ENCODE data around the gene KLHL29.

The KLHL29 gene

DNA sequence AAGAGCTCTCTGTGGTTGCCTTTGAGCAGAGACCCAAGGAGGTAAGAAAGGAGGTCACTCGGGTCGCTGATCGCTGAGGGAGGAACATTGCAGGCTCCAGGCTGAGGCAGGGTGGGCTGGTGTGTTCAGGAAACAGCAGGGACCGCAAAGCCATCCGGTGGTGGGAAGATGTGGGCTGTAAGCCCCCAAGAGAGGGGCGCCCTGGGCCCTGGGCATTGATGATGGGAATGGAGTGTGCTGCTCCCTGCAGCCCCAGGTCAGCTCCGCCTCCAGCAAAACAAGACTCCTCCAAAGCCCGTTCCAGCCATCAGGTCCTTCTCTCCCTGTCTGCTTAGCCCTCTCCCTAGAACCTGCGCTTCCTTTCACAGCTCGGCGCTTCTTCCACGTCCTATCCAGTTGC is 229.7 kb downstream of the KLHL29 start:
- no peak overlapping the region for H3K4me3 Mint-ChIP-seq
- H3K36me3 Mint-ChIP-seq = peaks cover 2 to 5% of the 10 kb centered on the region in 2 donors
- no peak for DNase-seq
- H3K9me3 Mint-ChIP-seq = peaks cover 6 to 7% of the 10 kb centered on the region in 2 donors
- peaks cover 29 to 52% of the 10 kb centered on the region in 2 donors for H3K27me3 Mint-ChIP-seq
- peaks cover 0 to 5% of the 10 kb centered on the region in 2 donors for H3K4me1 Mint-ChIP-seq
- peak in 1 of 2 donors; percentile 19 for ATAC-seq (replicated peaks)
- H3K27ac Mint-ChIP-seq = no peak overlapping the region

DNA sequence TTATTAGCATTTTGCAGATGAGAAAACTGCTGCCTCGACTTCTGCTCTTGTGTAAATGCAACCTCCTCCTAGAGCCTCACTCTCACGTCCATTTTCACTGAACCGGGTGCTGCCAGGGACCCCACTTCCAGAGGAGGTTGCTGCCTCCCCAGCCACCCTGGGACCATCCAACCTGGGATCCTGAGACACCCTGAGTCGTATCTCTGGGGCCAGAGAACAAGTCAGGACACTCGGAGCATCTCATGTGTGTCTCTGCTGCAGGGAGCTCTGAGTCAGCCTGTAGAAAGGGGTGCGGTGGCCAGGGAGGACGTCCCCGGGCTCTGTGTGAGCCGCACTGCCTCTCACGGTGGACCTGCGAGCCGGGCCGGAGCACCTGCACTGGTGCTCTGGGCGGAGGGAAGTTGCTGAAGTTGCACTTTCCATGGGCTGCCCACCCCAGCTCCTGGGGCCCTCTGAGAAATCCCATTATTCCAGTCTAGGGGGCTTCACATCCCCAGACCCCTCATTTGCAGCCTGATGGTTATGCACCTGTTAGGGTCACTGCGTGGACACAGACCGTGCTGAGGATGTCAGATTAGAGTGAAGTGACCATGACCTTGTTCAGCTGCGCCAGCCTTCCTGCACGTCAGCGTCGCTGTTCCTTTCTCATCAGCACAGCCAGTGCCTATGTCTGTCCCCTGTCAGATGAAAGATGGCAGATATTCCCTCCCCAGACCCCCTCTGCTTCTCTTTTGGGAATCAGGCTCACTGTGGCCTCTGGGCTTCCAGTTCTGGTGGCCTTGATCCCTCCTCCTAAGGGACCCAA is 230.4 kb downstream of the KLHL29 start:
- H3K9me3 Mint-ChIP-seq = peaks cover 4 to 7% of the 10 kb centered on the region in 2 donors
- H3K27me3 Mint-ChIP-seq = peaks cover 33 to 55% of the 10 kb centered on the region in 2 donors
- H3K36me3 Mint-ChIP-seq = peaks cover 2 to 5% of the 10 kb centered on the region in 2 donors
- H3K27ac Mint-ChIP-seq = no peak overlapping the region
- H3K4me3 Mint-ChIP-seq = no peak overlapping the region
- H3K4me1 Mint-ChIP-seq = peaks cover 0 to 5% of the 10 kb centered on the region in 2 donors
- no peak for DNase-seq
- ATAC-seq (replicated peaks) = no peak

DNA sequence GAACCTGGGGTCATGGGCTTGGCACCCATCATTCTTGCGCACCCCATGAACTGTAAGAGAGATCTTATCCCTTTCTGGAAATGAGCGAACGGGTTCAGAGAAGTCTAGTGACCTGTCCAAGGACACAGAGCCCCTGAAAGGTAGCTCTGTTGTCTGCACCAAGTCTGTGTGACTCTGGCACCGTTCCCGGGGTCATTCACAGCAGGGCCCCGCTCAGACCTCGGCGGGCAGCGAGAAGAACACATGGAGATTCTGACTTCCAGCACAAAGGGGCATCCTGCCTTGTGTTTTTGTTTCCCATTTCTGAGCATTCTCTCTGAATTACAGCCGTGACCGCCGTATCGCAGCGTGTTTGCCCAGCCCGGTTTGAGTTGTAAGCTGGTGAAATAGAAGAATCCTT is 231.7 kb downstream of the KLHL29 start:
- no peak for ATAC-seq (replicated peaks)
- Mint-ChIP-seq H3K9me3 (peaks cover 3 to 6% of the 10 kb centered on the region in 2 donors), H3K27ac (no peak overlapping the region), H3K4me1 (peaks cover 0 to 5% of the 10 kb centered on the region in 2 donors), H3K27me3 (peaks cover 31 to 53% of the 10 kb centered on the region in 2 donors), H3K4me3 (no peak overlapping the region), H3K36me3 (peaks cover 2 to 5% of the 10 kb centered on the region in 2 donors)
- no peak for DNase-seq

DNA sequence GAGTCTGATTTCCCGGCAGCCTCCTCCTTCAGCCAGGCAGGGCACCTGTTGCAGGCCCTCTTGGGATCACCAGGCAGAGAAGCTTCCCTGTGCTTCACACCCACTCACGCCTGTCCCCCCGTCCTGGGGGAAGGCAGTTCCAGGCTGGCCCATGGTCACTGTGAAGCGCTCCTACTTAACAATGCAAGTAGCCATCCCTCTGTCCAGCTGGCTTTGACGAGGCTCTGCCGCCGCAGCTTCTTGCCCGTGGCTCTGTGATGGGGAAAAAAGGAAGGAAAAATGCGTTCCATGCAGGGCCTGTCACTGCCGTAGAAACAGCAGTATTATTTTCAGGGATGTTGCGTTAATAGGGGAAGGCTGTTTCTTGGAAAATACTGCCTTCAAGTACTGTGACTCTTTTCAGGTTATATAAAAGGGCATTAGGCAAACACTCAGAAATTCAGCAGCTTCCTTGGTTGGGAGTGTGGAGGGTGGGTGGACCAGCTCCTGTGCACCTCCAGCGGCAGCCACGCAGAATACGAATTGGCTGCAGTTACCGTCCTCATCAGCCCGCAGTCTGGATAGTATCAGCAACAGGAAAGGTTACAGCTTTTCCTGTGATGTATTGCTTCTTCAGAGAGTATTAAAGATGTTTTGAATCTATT is 232.3 kb downstream of the KLHL29 start:
- Mint-ChIP-seq H3K4me3 (no peak overlapping the region), H3K27ac (no peak overlapping the region), H3K4me1 (peaks cover 0 to 5% of the 10 kb centered on the region in 2 donors), H3K27me3 (peaks cover 30 to 47% of the 10 kb centered on the region in 2 donors), H3K36me3 (no peaks in the 10 kb centered on the region), H3K9me3 (no peaks in the 10 kb centered on the region)
- DNase-seq (no peak), ATAC-seq (replicated peaks) (no peak)

DNA sequence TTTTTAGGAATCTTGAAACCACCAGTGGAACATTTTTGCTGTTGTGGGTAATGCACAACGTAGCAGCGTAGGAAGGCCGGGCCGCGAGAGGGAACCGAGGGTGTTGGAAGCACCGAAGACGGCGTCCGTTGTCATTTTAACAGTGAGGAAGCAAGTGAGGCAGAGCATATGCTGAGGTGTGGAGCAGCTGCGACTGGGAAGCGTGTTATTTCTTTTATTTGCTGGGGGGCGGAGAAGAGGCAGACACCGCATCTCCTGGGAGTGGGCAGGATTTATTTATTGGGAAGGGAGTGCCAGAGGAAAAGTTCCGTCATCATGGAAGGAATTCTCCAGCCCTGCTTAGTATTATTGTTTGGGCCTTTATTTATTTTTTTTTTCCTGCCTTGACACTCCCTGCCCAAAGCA is 232.8 kb downstream of the KLHL29 start:
- H3K9me3 Mint-ChIP-seq = no peaks in the 10 kb centered on the region
- no peak overlapping the region for H3K27ac Mint-ChIP-seq
- no peaks in the 10 kb centered on the region for H3K36me3 Mint-ChIP-seq
- DNase-seq (no peak), ATAC-seq (replicated peaks) (no peak)
- peaks cover 30 to 42% of the 10 kb centered on the region in 2 donors for H3K27me3 Mint-ChIP-seq
- H3K4me1 Mint-ChIP-seq = peaks cover 0 to 5% of the 10 kb centered on the region in 2 donors
- H3K4me3 Mint-ChIP-seq = no peak overlapping the region

DNA sequence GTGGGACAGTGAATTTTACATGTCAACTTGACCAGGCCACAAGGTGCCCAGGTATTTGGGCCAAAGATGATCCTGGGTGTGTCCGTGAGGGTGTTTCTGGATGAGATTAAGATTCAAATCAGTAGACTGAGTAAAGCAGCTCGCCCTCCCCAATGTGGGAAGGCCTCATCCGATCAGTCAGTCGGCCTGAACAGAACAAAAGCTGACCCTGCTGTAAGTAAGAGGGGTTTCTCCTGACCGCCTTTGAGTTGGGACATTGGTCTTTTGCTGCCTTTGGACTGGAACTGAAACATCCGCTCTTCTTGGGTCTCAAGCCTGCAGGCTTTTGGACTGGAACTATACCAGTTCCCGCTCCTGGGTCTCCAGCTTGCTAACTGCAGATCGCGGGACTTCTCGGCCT is 233.3 kb downstream of the KLHL29 start:
- no peak for DNase-seq
- Mint-ChIP-seq H3K4me3 (no peak overlapping the region), H3K4me1 (peaks cover 0 to 5% of the 10 kb centered on the region in 2 donors), H3K9me3 (peaks cover under 1 to 1% of the 10 kb centered on the region in 2 donors), H3K36me3 (no peaks in the 10 kb centered on the region), H3K27ac (no peak overlapping the region), H3K27me3 (peaks cover 30 to 39% of the 10 kb centered on the region in 2 donors)
- ATAC-seq (replicated peaks) = no peak

DNA sequence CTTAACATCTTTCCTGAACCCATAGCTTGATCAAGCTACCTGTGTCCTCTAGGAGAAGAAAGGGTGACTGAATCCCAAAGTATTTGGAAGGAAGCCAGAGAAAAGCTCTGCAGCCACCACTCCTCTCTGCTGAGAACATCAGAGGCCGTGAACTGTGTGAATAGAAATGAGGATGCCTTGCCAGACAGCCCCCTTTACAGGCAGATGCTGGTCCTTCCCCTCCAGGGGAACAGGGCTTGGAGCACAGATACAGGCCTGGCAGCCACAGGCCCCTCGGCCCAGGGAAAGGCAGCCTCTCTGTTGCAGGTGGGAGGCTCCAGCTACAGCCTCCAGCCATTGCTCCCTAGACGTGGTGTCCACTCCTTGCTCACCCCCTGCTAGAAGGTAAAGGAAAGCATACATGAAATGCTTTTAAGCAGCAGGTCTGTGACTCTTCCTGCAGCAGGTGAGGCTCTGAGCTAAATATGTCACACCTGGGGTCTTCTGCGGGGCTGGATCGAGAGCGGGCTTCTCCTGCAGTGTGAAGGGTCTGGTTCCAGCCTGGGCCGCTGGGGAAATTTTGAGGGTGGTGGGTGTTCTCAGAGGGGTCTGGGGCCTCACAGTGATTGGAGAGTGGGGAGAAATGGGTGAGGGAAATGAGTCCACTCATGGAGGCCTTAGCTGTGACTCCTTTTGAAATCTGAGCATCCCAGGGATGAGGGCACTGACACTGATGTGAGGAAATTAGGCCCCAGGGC is 234.0 kb downstream of the KLHL29 start:
- Mint-ChIP-seq H3K27me3 (peaks cover 35 to 37% of the 10 kb centered on the region in 2 donors), H3K4me1 (peaks cover 0 to 5% of the 10 kb centered on the region in 2 donors), H3K9me3 (peaks cover 7% of the 10 kb centered on the region in 2 donors), H3K4me3 (no peak overlapping the region), H3K27ac (no peak overlapping the region), H3K36me3 (no peaks in the 10 kb centered on the region)
- no peak for DNase-seq
- no peak for ATAC-seq (replicated peaks)

DNA sequence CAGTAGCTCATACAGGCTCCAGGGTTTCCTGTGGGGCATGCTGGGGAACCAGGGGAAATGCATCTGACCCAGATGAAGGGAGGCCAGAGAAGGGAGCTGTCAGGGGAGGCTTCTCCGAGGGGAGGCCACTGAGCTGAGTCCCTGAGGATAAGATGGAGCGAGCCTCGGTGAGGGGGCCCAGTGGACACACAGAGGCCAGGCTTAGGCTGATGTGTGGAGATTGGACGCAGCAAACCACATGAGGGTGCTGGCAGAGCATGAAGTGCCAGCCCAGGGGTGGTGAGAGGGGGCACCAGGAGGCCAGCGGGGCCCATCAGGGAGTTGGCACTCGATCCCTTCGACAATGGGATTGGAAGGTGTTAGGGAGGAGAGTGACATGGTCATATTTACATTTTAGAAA is 235.0 kb downstream of the KLHL29 start:
- no peak for ATAC-seq (replicated peaks)
- Mint-ChIP-seq H3K4me1 (peaks cover 0 to under 1% of the 10 kb centered on the region in 2 donors), H3K27ac (no peak overlapping the region), H3K4me3 (no peak overlapping the region), H3K36me3 (no peaks in the 10 kb centered on the region), H3K27me3 (peaks cover 27 to 28% of the 10 kb centered on the region in 2 donors), H3K9me3 (peaks cover 12 to 15% of the 10 kb centered on the region in 2 donors)
- no peak for DNase-seq

DNA sequence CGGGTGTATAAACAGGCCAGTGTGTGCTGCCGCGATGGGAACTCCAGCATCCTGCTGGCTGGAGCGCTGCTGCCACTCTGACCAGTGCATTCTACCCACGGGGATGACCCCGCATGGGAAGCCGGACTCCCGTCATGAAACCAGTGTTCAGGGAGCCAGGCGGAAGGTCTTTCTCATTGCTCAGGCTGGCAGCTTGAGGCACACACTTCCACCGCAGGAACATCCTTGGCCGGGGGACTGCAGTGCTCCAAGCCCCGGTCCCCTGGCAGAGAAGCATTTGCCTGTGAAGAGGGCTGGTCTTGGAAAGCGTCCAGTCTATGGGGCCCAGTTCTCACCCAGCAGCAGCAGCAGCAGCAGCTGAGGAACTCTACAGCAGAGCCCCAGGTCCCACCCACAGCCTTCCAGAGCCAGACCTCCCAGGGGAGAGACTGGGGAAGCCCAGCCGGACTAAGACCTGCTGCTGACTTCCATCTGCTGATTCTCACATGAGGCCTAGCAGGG is 235.9 kb downstream of the KLHL29 start:
- ATAC-seq (replicated peaks) (peak in 1 of 2 donors; percentile 33), DNase-seq (no peak)
- H3K4me1 Mint-ChIP-seq = no peaks in the 10 kb centered on the region
- peaks cover 18% of the 10 kb centered on the region in 2 donors for H3K27me3 Mint-ChIP-seq
- H3K36me3 Mint-ChIP-seq = no peaks in the 10 kb centered on the region
- H3K9me3 Mint-ChIP-seq = peaks cover 15 to 16% of the 10 kb centered on the region in 2 donors
- H3K27ac Mint-ChIP-seq = no peak overlapping the region
- H3K4me3 Mint-ChIP-seq = no peak overlapping the region

DNA sequence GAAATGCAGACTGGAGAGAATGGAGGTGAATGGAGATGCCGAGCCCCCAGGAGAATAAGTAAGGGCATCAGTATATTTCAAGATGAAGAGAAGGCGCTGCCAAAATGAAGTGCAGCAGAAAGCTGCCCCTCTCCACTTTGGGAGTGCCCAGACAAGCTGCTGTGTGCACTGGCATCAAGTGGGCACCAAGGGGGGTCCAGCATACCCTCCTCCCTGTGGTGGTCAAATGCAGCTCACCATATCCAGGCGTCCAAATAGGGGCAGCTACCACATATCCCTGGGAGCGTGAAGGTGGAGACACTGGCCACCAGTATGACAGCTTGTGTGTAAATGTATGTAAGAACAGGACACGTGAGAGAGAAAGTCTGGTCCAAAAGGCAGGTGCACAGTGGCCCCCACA is 236.6 kb downstream of the KLHL29 start:
- Mint-ChIP-seq H3K36me3 (no peaks in the 10 kb centered on the region), H3K4me3 (no peak overlapping the region), H3K27me3 (peaks cover 14 to 16% of the 10 kb centered on the region in 2 donors), H3K9me3 (peaks cover 15 to 16% of the 10 kb centered on the region in 2 donors), H3K4me1 (no peaks in the 10 kb centered on the region), H3K27ac (no peak overlapping the region)
- ATAC-seq (replicated peaks) = no peak
- no peak for DNase-seq

DNA sequence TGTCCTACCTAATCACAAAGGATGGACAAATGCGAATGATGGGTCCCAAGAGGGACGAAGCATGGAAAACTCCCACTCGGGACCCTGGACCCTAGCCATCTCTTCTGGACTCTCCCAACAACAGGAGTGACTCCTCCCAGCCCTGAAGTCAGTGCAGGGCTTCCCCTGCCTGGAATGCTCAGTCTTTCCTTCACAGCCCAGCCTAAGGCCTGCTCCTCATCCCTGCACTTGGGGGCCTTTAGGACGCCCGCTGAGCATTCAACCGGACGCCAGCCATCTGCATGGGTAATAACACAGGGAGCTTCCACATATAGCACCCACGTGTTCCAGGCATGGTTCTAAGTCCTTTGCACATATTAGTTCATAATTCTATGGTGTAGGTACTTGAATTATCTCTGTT is 237.5 kb downstream of the KLHL29 start:
- DNase-seq (no peak), ATAC-seq (replicated peaks) (no peak)
- H3K36me3 Mint-ChIP-seq = no peaks in the 10 kb centered on the region
- H3K27ac Mint-ChIP-seq = no peak overlapping the region
- H3K4me1 Mint-ChIP-seq = no peaks in the 10 kb centered on the region
- H3K4me3 Mint-ChIP-seq = no peak overlapping the region
- H3K27me3 Mint-ChIP-seq = peaks cover 15 to 16% of the 10 kb centered on the region in 2 donors
- peaks cover 15 to 16% of the 10 kb centered on the region in 2 donors for H3K9me3 Mint-ChIP-seq

DNA sequence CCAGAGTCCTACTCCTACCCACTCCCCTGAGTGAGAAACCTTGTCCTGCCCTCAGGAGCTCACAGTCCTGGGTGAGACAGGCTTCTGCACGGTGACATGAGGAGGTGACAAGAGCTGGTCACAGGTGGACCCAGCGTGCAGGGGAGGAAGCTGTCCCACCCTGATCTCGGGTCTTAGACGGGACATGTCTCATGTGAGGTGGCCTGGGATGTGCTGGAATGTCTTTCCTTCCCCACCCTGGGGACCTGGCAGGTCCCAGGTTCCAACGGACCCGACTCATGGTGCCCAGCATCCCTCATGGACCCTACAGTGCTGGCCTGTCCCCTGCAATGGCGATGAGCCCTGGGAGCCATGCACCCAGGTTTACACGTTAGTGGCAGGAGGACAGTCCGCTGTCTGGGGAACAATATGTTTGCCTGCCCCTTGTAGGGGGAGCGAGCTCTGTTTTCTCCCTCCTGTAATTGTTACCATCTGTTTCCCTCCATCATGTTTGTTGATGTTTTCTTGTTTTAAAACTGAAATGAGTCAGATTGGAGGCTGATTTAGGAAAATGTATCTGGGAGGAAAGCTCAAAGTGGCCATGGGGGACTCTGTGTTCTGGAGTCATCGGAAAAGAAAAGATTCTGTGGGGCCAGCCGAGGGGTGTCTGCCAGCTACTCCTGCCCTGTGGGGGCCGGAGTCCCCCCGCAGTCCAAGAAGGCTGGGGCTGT is 238.1 kb downstream of the KLHL29 start:
- peaks cover 16 to 18% of the 10 kb centered on the region in 2 donors for H3K27me3 Mint-ChIP-seq

DNA sequence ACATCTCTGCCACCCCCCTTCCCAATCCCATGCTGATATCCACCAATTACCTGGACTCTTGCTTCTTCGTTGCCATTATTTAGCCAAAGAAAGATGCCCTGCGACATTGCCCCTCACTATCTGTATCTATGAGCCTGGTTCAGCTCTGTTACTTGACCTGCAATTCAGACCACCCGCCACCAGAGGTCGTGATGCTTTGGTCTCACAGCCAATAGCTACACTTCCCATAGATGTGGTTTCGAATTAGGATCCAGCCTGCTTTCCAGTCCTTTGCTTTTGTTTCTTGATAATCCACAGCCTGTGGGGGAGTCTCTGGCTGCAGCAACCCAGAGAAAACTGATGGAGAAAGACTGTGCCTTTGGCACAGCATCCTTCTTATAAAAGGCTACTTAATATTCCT is 239.4 kb downstream of the KLHL29 start:
- Mint-ChIP-seq H3K4me3 (no peak overlapping the region), H3K36me3 (no peaks in the 10 kb centered on the region), H3K27ac (no peak overlapping the region), H3K27me3 (peaks cover 16 to 18% of the 10 kb centered on the region in 2 donors), H3K4me1 (no peaks in the 10 kb centered on the region), H3K9me3 (peaks cover 15 to 16% of the 10 kb centered on the region in 2 donors)
- no peak for DNase-seq
- ATAC-seq (replicated peaks) = no peak

More for the DNA sequence above, 238.1 kb downstream of the KLHL29 start:
- H3K9me3 Mint-ChIP-seq = peaks cover 15 to 16% of the 10 kb centered on the region in 2 donors
- no peak overlapping the region for H3K27ac Mint-ChIP-seq
- no peaks in the 10 kb centered on the region for H3K36me3 Mint-ChIP-seq
- H3K4me3 Mint-ChIP-seq = no peak overlapping the region
- no peak for DNase-seq
- H3K4me1 Mint-ChIP-seq = no peaks in the 10 kb centered on the region
- no peak for ATAC-seq (replicated peaks)

Measured in stimulated activated naive B cell treated with anti-CD40 and anti-IgM and Interleukin-4, amounts not matched to agents 10 μg/mL and 1 μg/mL and 100 μg/mL, for 72 hours (primary cell).